IMR-90 (cell line): ENCODE results near the gene KIF18A. TPM values are rescaled to one million over a fixed set of nuclear protein-coding genes. Genes with fewer than 3 reads are reported as not detected.
A peak's percentile ranks its signal among the peaks of the same experiment; 100 is the strongest.

Source experiments
- ATAC-seq: fragments of 200-7000 bp; cut with Tn5 transposase; 2 replicates; pipeline ENCODE4 v1.9.1; 2020; ENCODE audit warnings: low read depth, mild to moderate bottlenecking, moderate library complexity
- BruUV-seq: library from RNA; stranded (reverse); fragments of 400-500 nt; replicated peaks from 2 replicates; lab custom pipeline; 2021; lab: Mats Ljungman, UMichigan
- CTCF ChIA-PET: fragments of 300-600 bp; formaldehyde crosslinking; extraction: SDS; loops from one replicate; lab custom pipeline; 2021; ENCODE audit warnings: antibody characterized with exemption; lab: Yijun Ruan, JAX
- POLR2A ChIA-PET: fragments of 300-600 bp; sonication (Branson Sonifier 250); formaldehyde crosslinking; loops from one replicate; lab custom pipeline; 2022; ENCODE audit warnings: antibody characterized with exemption; ENCODE audit not compliant: unreplicated experiment; lab: Charles Lee
- DNase-seq: peaks from one replicate; pipeline ENCODE4 v3.0.0; 2013
- H2AFZ ChIP-seq: replicated peaks from 2 replicates; pipeline ENCODE3; 2013; ENCODE audit warnings: low read length, mild to moderate bottlenecking; ENCODE audit not compliant: poor library complexity
- H2AK5ac ChIP-seq: 2 replicates; pipeline ENCODE4 v1.6.1; 2013; ENCODE audit warnings: low read depth, low read length, inconsistent platforms
- H2AK9ac ChIP-seq: replicated peaks from 2 replicates; pipeline ENCODE3; 2013; ENCODE audit warnings: mild to moderate bottlenecking, low read depth, low read length, moderate library complexity; ENCODE audit not compliant: poor library complexity
- H2BK120ac ChIP-seq: 2 replicates; pipeline ENCODE4 v1.6.1; 2013; ENCODE audit warnings: low read depth, low read length, inconsistent platforms
- H2BK15ac ChIP-seq: 3 replicates; pipeline ENCODE4 v1.6.1; 2013; ENCODE audit warnings: low read depth, low read length, inconsistent platforms
- H2BK20ac ChIP-seq: 2 replicates; pipeline ENCODE4 v1.6.1; 2013; ENCODE audit warnings: low read depth, mild to moderate bottlenecking, inconsistent platforms, low read length, moderate library complexity
- H2BK5ac ChIP-seq: 2 replicates; pipeline ENCODE4 v1.6.1; 2013; ENCODE audit warnings: mild to moderate bottlenecking, low read depth, low read length, inconsistent platforms; ENCODE audit not compliant: poor library complexity, severe bottlenecking
- H3K14ac ChIP-seq: replicated peaks from 2 replicates; pipeline ENCODE4 v1.6.1; 2013; ENCODE audit warnings: low read depth, low read length, inconsistent platforms
- H3K18ac ChIP-seq: 2 replicates; pipeline ENCODE4 v1.6.1; 2013; ENCODE audit warnings: low read depth, low read length, control low read depth
- H3K23ac ChIP-seq: 2 replicates; pipeline ENCODE4 v1.6.1; 2013; ENCODE audit warnings: low read depth, low read length, inconsistent platforms
- H3K27ac ChIP-seq: 2 replicates; pipeline ENCODE4 v1.5.1; 2013; ENCODE audit warnings: mild to moderate bottlenecking, control low read depth, low read length; ENCODE audit not compliant: insufficient read depth
- H3K27me3 ChIP-seq: 2 replicates; pipeline ENCODE4 v1.6.1; 2013; ENCODE audit warnings: low read length; ENCODE audit not compliant: control insufficient read depth, insufficient read depth
- H3K36me3 ChIP-seq: 2 replicates; pipeline ENCODE4 v1.6.1; 2013; ENCODE audit warnings: low read length, mixed read lengths; ENCODE audit not compliant: control insufficient read depth, insufficient read depth
- H3K4ac ChIP-seq: 2 replicates; pipeline ENCODE4 v1.6.1; 2013; ENCODE audit warnings: low read depth, low read length, inconsistent platforms
- H3K4me1 ChIP-seq: 2 replicates; pipeline ENCODE4 v1.6.1; 2013; ENCODE audit warnings: low read length, mixed read lengths; ENCODE audit not compliant: control insufficient read depth, insufficient read depth
- H3K4me2 ChIP-seq: 2 replicates; pipeline ENCODE4 v1.6.1; 2013; ENCODE audit warnings: low read depth, mild to moderate bottlenecking, control low read depth, low read length, moderate library complexity
- H3K4me3 ChIP-seq: 2 replicates; pipeline ENCODE4 v1.5.1; 2013; ENCODE audit warnings: low read depth, mild to moderate bottlenecking, control low read depth, low read length, moderate library complexity; ENCODE audit not compliant: insufficient read depth
- H3K56ac ChIP-seq: 2 replicates; pipeline ENCODE4 v1.6.1; 2013; ENCODE audit warnings: low read length, inconsistent platforms; ENCODE audit not compliant: insufficient read depth; ENCODE audit errors: extremely low read depth
- H3K79me1 ChIP-seq, 2 experiments: 2 replicates each; pipeline ENCODE4 v1.6.1; 2013; ENCODE audit warnings: low read length in 2 of 2, inconsistent platforms in 1 of 2, low read depth in 1 of 2
- H3K9ac ChIP-seq: 2 replicates; pipeline ENCODE4 v1.6.1; 2013; ENCODE audit warnings: low read depth, low read length, control low read depth
- H3K9me1 ChIP-seq: 2 replicates; pipeline ENCODE4 v1.6.1; 2013; ENCODE audit warnings: low read length, inconsistent platforms; ENCODE audit not compliant: insufficient read depth
- H3K9me3 ChIP-seq: 2 replicates; pipeline ENCODE4 v1.6.1; 2013; ENCODE audit warnings: low read length; ENCODE audit not compliant: control insufficient read depth, insufficient read depth
- H4K20me1 ChIP-seq: 2 replicates; pipeline ENCODE4 v1.6.1; 2013; ENCODE audit warnings: low read length, inconsistent platforms; ENCODE audit not compliant: insufficient read depth
- H4K5ac ChIP-seq: 2 replicates; pipeline ENCODE4 v1.6.1; 2013; ENCODE audit warnings: mild to moderate bottlenecking, low read depth, low read length, control low read depth
- H4K8ac ChIP-seq, 2 experiments: 2 replicates each; pipeline ENCODE4 v1.6.1; 2013; ENCODE audit warnings: low read depth in 2 of 2, low read length in 2 of 2, control low read depth in 1 of 2, inconsistent platforms in 1 of 2
- H4K91ac ChIP-seq: 2 replicates; pipeline ENCODE4 v1.6.1; 2013; ENCODE audit warnings: low read depth, low read length, inconsistent platforms; ENCODE audit not compliant: insufficient read depth
- BHLHE40 ChIP-seq: fragments of 150-350 bp; IDR thresholded peaks from 2 replicates; pipeline ENCODE4 v1.6.1; 2016; ENCODE audit warnings: mild to moderate bottlenecking, low read depth, low read length
- CTCF ChIP-seq: conservative IDR thresholded peaks from 2 replicates; pipeline ENCODE4 v1.5.1; 2012; ENCODE audit warnings: mild to moderate bottlenecking, low read depth, low read length, improper control_type of control experiment
- ELK1 ChIP-seq: fragments of 150-350 bp; IDR thresholded peaks from 2 replicates; pipeline ENCODE4 v1.6.1; 2016; ENCODE audit warnings: low read depth, mild to moderate bottlenecking, low read length, moderate library complexity, borderline replicate concordance
- MAFK ChIP-seq: IDR thresholded peaks from 2 replicates; pipeline ENCODE4 v1.6.1; 2012; ENCODE audit warnings: low read depth, low read length, improper control_type of control experiment
- POLR2A ChIP-seq: IDR thresholded peaks from 2 replicates; pipeline ENCODE4 v1.6.1; 2012; ENCODE audit warnings: mild to moderate bottlenecking, low read depth, low read length
- RFX5 ChIP-seq: IDR thresholded peaks from 2 replicates; pipeline ENCODE4 v1.8.0; 2012; ENCODE audit warnings: low read depth, mild to moderate bottlenecking, low read length, moderate library complexity
- SMC3 ChIP-seq: fragments of 150-350 bp; IDR thresholded peaks from 2 replicates; pipeline ENCODE4 v1.6.1; 2016; ENCODE audit warnings: low read depth, mild to moderate bottlenecking, antibody characterized with exemption, low read length, moderate library complexity
- WGBS, 2 experiments: methylation state at CpG; one replicate each; pipeline versions ENCODE4 v1.1.5 to v1.1.7; 2013; ENCODE audit warnings: missing lambda C conversion rate in 2 of 2; ENCODE audit not compliant: insufficient read length in 1 of 2; ENCODE audit errors: extremely low coverage in 2 of 2; 5-methylcytosine and 5-hydroxymethylcytosine counted together
- dilution Hi-C: fragments of 300-500 bp; cut with HindIII; formaldehyde crosslinking; loops from one replicate; pipeline ENCODE4 v1.14.3; 2018; ENCODE audit warnings: low sequenced_read_pairs; ENCODE audit not compliant: unreplicated experiment
- in situ Hi-C: fragments of 300-500 bp; cut with MboI; formaldehyde crosslinking; loops from 3 replicates; pipeline ENCODE4 v1.14.3; 2019; ENCODE audit warnings: low sequenced_read_pairs, inconsistent platforms, mixed read lengths
- intact Hi-C: fragments of 100-400 bp; cut with micrococcal nuclease; formaldehyde crosslinking; loops from 2 replicates; pipeline ENCODE4 v1.10.0; 2022
- polyA plus RNA-seq, 3 experiments: library from polyadenylated mRNA; depleted of rRNA; stranded (reverse); fragments of >200 nt; gene quantifications; 2 replicates each; pipeline ENCODE4 v1.2.3, GENCODE V29; 2012; ENCODE audit warnings: low replicate concordance in 1 of 3
- total RNA-seq: library from RNA; depleted of rRNA; stranded (reverse); fragments of >200 nt; gene quantifications from 2 replicates; pipeline ENCODE4 v1.2.3, GENCODE V29; 2012

KIF18A gene
- total and polyA plus RNA-seq, 2 of the 4 experiments (the other 2 are of a cell fraction): 8.9 to 24.4 TPM

GRCh38 chr11:28009996-28010395 lies 98.0 kb downstream of the KIF18A start:
- H3K9me1 ChIP-seq: no peaks in the 10 kb centered on the region
- no TSS peak for BruUV-seq
- no peak overlapping the region for H3K56ac ChIP-seq
- peak overlapping the region; percentile 74 for H2BK5ac ChIP-seq
- no peak overlapping the region for H4K91ac ChIP-seq
- DNase-seq (no peak), ATAC-seq (no peak)
- ChIA-PET CTCF (no interaction called here), POLR2A (no interaction called here)
- H2BK120ac ChIP-seq: no peak overlapping the region
- no peaks in the 10 kb centered on the region for H3K27me3 ChIP-seq
- no peak overlapping the region for H3K4ac ChIP-seq
- dilution Hi-C loops: no loop called here
- H2AK9ac ChIP-seq: no peak overlapping the region
- H3K27ac ChIP-seq: no peak overlapping the region
- H4K5ac ChIP-seq: no peak overlapping the region
- H3K36me3 ChIP-seq: peaks cover 3% of the 10 kb centered on the region; the same call in 1 of the 2 replicates
- no peak overlapping the region for H2AFZ ChIP-seq
- intact Hi-C loops: no loop called here
- H3K4me3 ChIP-seq: no peak overlapping the region
- no peak for TF ChIP-seq CTCF
- TF ChIP-seq POLR2A: no peak
- TF ChIP-seq SMC3: no peak
- no peak for TF ChIP-seq RFX5
- TF ChIP-seq ELK1: no peak
- no peak for TF ChIP-seq BHLHE40
- TF ChIP-seq MAFK: no peak
- peak overlapping the region; percentile 16; the same call in 1 of the 2 replicates for H3K18ac ChIP-seq
- H3K4me2 ChIP-seq: no peak overlapping the region
- no peak overlapping the region for H2AK5ac ChIP-seq
- no peak overlapping the region for H2BK15ac ChIP-seq
- H2BK20ac ChIP-seq: no peak overlapping the region
- no peak overlapping the region for H3K9ac ChIP-seq
- no peaks in the 10 kb centered on the region for H4K20me1 ChIP-seq
- H3K14ac ChIP-seq: no peak overlapping the region
- H3K4me1 ChIP-seq: no peaks in the 10 kb centered on the region
- no peak overlapping the region for H3K23ac ChIP-seq
- H3K9me3 ChIP-seq: no peaks in the 10 kb centered on the region
- WGBS, 2 experiments: no CpG with 5 or more reads among the region's 1 CpG
- no peak overlapping the region for H4K8ac ChIP-seq
- in situ Hi-C loops: no loop called here
- no peaks in the 10 kb centered on the region for H3K79me1 ChIP-seq
